T-helper 17 cell (primary cell): ENCODE measurements around the gene CSF1. TPM values are rescaled to one million over a fixed set of nuclear protein-coding genes. Genes with fewer than 3 reads are reported as not detected.
"Not testable (repeated sequence)": the region's sequence is repeated elsewhere in the genome, so short reads cannot be mapped to it uniquely, and the experiment has no call there.

Source experiments
- ATAC-seq: fragments of 150-1000 bp; cut with Tn5 transposase; 2 replicates; pipeline ENCODE4 v1.10.0; 2021; ENCODE audit warnings: mild to moderate bottlenecking, moderate library complexity
- DNase-seq, 3 donors: peaks; one replicate each; pipeline versions ENCODE4 v3.0.0 to v3.0.0-alpha.2; 2020 to 2021
- H3K9me3 ChIP-seq: one replicate; pipeline ENCODE4 v1.7.0; 2013; ENCODE audit warnings: low read length, mild to moderate bottlenecking; ENCODE audit not compliant: control insufficient read depth, poor library complexity, severe bottlenecking
- H3K27ac Mint-ChIP-seq: one replicate; pipeline ENCODE4 v1.8.0; 2022; ENCODE audit warnings: mild to moderate bottlenecking, moderate library complexity, mixed read lengths
- H3K27me3 Mint-ChIP-seq: one replicate; pipeline ENCODE4 v1.8.0; 2022; ENCODE audit warnings: mixed read lengths
- H3K36me3 Mint-ChIP-seq: one replicate; pipeline ENCODE4 v1.8.0; 2022; ENCODE audit warnings: low read depth, mixed read lengths
- H3K4me1 Mint-ChIP-seq: one replicate; pipeline ENCODE4 v1.8.0; 2022; ENCODE audit warnings: mild to moderate bottlenecking, mixed read lengths
- H3K4me3 Mint-ChIP-seq: one replicate; pipeline ENCODE4 v1.8.0; 2022; ENCODE audit warnings: mild to moderate bottlenecking, moderate library complexity, mixed read lengths
- total RNA-seq, 4 donors: library from RNA in 2 of 4; stranded (reverse) in 2 of 4; gene quantifications; one replicate each; pipeline ENCODE4 v1.2.3 and lab custom pipeline; 2022 to 2026

The CSF1 gene, protein sequence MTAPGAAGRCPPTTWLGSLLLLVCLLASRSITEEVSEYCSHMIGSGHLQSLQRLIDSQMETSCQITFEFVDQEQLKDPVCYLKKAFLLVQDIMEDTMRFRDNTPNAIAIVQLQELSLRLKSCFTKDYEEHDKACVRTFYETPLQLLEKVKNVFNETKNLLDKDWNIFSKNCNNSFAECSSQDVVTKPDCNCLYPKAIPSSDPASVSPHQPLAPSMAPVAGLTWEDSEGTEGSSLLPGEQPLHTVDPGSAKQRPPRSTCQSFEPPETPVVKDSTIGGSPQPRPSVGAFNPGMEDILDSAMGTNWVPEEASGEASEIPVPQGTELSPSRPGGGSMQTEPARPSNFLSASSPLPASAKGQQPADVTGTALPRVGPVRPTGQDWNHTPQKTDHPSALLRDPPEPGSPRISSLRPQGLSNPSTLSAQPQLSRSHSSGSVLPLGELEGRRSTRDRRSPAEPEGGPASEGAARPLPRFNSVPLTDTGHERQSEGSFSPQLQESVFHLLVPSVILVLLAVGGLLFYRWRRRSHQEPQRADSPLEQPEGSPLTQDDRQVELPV
- total RNA-seq (10 to 100 TPM; 15.4 to 20.3 TPM), total RNA-seq (lab: John Stamatoyannopoulos, UW) (10.1 to 22.2 reads per million in 2 donors)

DNA sequence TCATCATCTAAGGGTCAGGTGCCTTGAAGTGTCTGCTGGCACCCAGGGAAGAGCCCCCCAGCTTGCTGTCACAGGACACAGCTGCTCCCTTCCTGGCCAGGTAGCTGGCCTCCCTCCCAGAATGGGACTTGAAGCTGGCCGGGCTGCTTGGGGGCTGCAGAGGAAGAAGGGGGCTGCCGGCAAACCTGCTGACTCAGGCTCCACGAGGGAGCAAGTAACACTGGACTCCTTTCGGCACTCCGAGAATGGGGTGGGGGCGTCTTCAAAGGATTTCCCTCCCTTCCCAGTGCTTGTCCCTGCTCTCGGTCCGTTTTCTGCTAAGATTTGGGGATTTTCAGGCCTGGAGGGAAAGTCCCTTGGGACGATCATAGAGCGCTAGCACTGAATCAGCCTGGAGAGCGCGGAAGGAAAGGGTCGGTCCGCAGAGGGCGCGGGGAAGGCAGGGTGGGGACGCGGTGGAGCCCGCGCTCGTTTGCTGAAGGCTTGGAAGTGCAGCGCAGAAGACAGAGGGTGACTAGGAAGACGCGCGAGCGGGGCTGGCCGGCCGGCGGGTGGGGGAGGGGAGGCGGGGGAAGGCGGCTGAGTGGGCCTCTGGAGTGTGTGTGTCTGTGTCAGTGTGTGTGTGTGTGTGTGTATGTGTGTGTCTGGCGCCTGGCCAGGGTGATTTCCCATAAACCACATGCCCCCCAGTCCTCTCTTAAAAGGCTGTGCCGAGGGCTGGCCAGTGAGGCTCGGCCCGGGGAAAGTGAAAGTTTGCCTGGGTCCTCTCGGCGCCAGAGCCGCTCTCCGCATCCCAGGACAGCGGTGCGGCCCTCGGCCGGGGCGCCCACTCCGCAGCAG, at the start of gene CSF1:
Gene CSF1, plus strand, starts transcription at position 727 of the 840 bp plus-strand sequence. CDS start 175 bp downstream, outside the sequence.
- Mint-ChIP-seq H3K4me1 (peaks cover 67% of the 10 kb centered on the region), H3K4me3 (peak within 1 kb of the TSS; percentile 98), H3K27me3 (no peaks in the 10 kb centered on the region), H3K27ac (peak within 1 kb of the TSS; percentile 96), H3K36me3 (peaks cover 7% of the 10 kb centered on the region)
- peak; percentile 60 for ATAC-seq
- H3K9me3 ChIP-seq = no peaks in the 10 kb centered on the region
- peak; percentile 36 to 52 (median 38) for DNase-seq

DNA sequence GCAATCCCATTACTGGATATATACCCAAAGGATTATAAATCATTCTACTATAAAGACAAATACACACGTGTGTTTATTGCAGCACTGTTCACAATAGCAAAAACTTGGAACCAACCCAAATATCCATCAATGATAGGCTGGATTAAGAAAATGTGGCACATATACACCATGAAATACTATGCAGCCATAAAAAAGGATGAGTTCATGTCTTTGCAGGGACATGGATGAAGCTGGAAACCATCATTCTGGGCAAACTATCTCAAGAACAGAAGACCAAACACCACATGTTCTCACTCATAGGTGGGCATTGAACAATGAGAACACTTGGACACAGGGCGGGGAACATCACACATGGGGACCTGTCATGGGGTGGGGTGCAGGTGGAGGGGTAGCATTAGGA, 49.0 kb upstream of the CSF1 start:
- not testable (repeated sequence) for DNase-seq, H3K9me3 ChIP-seq, H3K36me3 Mint-ChIP-seq, H3K4me3 Mint-ChIP-seq, H3K4me1 Mint-ChIP-seq, ATAC-seq, H3K27me3 Mint-ChIP-seq, H3K27ac Mint-ChIP-seq

DNA sequence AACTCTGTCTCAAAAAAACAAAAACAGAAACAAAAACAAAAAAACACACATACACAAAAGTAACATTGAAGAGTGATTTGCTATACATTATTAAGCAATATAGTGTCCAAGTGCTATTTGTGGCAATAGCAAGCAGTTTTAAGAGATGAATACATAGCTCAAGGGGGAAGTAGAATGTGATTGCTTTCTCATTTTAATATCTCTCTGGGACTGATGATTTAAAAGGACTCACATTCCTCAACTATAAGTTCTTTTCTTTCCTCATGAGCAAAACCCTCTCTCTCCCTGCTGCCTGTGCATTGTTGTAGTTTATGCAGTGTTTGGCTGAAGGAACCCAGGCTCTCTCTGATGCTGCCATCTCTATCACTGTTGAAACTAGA, 47.0 kb upstream of the CSF1 start:
- DNase-seq = no peak
- no peaks in the 10 kb centered on the region for H3K9me3 ChIP-seq
- Mint-ChIP-seq H3K27ac (no peak overlapping the region), H3K4me1 (peaks cover 8% of the 10 kb centered on the region), H3K36me3 (no peaks in the 10 kb centered on the region), H3K27me3 (no peaks in the 10 kb centered on the region), H3K4me3 (no peak overlapping the region)
- no peak for ATAC-seq

DNA sequence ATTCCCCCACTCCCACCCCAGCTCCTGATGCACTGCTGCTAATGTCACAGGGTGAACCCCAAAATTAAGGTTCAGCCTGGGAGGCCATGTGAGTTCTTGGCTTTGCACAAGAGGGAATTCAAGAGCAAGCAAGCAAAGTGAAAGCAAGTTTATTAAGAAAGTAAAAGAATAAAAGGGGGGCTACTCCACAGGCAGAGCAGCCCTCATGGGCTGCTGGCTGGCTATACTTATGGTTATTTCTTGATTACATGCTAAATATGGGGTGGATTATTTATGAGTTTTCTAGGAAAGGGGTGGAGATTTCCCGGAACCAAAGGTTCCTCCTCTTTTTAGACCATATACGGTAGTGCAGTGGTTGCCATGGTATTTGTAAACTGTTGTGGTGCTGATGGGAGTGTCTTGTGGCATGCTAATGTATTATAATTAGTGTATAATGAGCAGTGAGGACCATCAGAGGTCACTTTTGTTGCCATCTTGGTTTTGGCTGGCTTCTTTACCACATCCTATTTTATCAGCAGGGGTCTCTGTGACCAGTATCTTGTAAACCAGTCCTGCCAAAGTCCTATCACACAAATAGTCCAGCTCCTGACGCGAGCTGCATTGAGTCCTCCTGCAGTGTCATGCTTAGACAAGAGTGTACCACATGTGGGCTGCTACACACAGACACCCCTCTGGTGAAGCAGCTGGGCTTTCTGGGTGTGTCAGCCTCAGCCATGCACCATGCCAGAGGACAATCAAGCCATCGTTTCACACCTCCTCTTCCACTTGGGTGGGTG, 46.4 kb upstream of the CSF1 start:
- H3K9me3 ChIP-seq = no peaks in the 10 kb centered on the region
- ATAC-seq = peak; percentile 64
- H3K4me1 Mint-ChIP-seq = peaks cover 8% of the 10 kb centered on the region
- no peak overlapping the region for H3K4me3 Mint-ChIP-seq
- H3K27me3 Mint-ChIP-seq = no peaks in the 10 kb centered on the region
- H3K27ac Mint-ChIP-seq = no peak overlapping the region
- no peak for DNase-seq
- no peaks in the 10 kb centered on the region for H3K36me3 Mint-ChIP-seq

DNA sequence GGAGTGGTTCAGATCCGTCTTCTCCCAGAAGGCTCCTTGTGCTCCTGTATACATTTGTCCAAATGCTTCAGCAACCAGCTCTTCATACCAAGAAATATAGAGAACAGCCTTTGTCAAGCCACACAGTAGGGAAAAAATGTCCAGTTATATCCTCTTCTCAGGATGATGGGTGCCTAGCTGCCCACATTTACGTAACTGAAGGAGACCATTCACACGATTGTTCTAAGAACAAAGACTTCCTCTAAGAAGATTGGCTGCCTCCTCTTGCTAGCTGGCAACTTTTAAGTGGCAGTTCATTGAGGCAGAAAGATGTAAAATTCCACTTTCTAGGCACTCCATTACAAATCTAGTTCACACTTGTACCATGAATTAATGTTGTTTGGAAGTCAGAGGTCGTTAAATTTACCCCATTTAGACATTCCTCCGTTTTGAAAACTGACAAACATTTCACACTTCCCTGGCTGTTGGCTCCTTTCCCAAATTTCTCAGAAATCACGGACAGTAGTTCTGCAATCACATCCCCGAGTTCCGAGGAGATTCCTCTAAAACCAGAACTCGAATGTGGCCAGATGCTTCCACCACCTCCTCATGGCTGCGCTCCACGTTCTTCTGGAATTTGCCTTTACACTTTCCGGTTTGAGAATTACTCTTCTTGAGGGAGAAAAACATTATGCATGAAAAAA, 45.6 kb upstream of the CSF1 start:
- no peak overlapping the region for H3K27ac Mint-ChIP-seq
- H3K4me3 Mint-ChIP-seq = no peak overlapping the region
- H3K27me3 Mint-ChIP-seq = no peaks in the 10 kb centered on the region
- DNase-seq (no peak), ATAC-seq (no peak)
- no peaks in the 10 kb centered on the region for H3K36me3 Mint-ChIP-seq
- no peaks in the 10 kb centered on the region for H3K9me3 ChIP-seq
- peaks cover 11% of the 10 kb centered on the region for H3K4me1 Mint-ChIP-seq

DNA sequence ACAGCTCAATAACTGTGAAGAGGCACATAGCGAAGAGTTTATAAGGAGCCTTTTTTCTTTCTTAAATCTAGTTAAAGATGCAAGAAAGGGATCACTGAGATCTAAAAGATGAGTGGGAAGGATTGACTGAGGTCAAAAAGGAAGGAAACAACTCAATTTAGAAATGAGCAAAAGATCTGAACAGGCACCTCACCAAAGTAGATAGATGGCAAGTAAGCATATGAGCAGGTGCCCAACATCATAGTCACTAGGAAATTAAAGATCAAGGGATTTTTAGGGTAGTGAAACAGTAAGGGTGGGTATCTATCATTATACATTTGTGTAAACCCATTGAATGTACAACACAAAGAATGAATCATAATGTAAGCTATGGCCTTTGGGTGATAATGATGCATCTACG, 44.6 kb upstream of the CSF1 start:
- no peak overlapping the region for H3K27ac Mint-ChIP-seq
- H3K27me3 Mint-ChIP-seq = no peaks in the 10 kb centered on the region
- H3K36me3 Mint-ChIP-seq = no peaks in the 10 kb centered on the region
- no peak overlapping the region for H3K4me3 Mint-ChIP-seq
- H3K4me1 Mint-ChIP-seq = peaks cover 10% of the 10 kb centered on the region
- DNase-seq (no peak), ATAC-seq (no peak)
- no peaks in the 10 kb centered on the region for H3K9me3 ChIP-seq

DNA sequence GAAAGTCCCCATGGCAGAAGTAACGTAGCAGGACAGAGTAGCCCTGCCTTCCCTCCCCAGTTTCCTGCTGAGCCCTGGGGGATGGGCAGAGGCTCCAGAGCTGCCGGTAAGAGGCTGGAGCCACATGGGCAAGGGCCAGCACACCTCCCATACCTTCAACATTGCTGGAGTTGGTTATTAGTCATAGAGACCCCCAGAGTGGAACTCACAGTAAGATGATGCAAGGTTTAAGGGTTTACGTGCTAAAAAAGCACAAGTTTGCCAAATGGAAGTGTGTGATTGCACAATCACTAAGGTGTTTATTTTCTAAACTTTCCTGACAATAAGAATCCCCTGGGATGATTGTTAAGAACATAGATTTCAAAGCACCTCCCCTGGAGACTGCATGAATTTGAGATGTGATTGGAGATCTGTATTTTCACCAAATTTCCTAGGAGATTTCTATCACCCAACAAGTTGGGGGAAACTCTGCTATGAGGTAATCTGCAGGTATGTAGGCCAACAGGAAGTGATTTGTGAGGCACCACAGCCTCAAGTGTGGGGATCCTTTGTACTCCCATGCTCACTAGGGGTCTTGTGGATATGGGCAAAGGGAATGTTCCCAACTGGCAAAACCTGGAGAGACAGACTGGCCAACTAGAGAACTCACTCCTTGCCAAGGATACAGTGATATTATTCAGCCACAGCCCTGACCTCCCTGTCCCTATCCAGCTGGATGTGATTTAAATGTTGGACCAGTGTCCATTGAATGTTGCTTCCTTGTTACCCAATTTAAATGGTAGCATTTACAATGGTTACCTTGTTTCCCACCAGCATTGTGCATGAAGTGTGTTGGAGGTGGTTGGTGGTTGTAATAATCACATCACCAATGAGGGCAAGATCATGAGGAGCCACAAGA, 37.1 kb upstream of the CSF1 start:
- ATAC-seq (peak; percentile 81), DNase-seq (no peak)
- Mint-ChIP-seq H3K27ac (peak overlapping the region; percentile 61), H3K27me3 (no peaks in the 10 kb centered on the region), H3K4me1 (peaks cover 26% of the 10 kb centered on the region), H3K4me3 (no peak overlapping the region), H3K36me3 (no peaks in the 10 kb centered on the region)
- H3K9me3 ChIP-seq = no peaks in the 10 kb centered on the region

DNA sequence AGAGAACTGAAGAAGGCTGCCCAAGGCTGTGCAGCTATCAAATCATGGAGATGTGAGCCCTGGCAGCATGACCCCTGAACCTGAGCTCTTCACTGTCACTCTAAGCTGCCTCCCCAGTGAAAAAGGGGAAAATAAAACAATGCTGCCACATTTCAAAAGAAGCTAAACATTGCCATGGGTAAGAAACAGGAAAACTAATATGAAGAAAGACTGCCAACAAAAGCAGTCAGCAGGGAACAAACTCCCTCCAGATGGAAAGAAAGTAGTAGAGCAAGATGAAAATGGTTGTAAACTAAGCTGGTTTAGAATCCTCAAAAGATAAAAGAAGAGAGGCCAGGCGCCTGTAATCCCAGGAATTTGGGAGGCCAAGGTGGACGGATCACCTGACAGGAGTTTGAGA, 36.2 kb upstream of the CSF1 start:
- peaks cover 26% of the 10 kb centered on the region for H3K4me1 Mint-ChIP-seq
- H3K9me3 ChIP-seq = no peaks in the 10 kb centered on the region
- no peaks in the 10 kb centered on the region for H3K36me3 Mint-ChIP-seq
- ATAC-seq (no peak), DNase-seq (no peak)
- H3K27me3 Mint-ChIP-seq = no peaks in the 10 kb centered on the region
- no peak overlapping the region for H3K4me3 Mint-ChIP-seq
- H3K27ac Mint-ChIP-seq = no peak overlapping the region

DNA sequence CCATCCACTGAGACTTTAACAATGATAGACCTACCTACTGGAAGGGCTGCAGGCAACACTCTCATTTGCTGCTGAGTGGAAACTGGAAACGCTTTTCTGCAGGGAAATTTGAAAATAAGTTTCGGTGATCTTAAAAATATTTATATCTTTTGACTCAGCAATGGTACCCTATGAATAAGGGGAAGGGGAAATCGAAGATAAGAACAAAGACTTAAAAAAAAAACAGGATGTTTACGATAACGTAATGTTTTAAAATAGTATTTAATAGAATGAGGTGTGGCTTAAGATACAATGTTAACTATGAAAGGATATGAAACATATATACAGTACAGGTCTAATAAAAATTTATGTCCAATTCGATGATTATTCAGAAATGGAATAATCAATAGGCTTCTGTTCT, 34.8 kb upstream of the CSF1 start:
- Mint-ChIP-seq H3K36me3 (no peaks in the 10 kb centered on the region), H3K4me3 (no peak overlapping the region), H3K27me3 (no peaks in the 10 kb centered on the region), H3K27ac (no peak overlapping the region), H3K4me1 (peaks cover 25% of the 10 kb centered on the region)
- no peak for ATAC-seq
- no peaks in the 10 kb centered on the region for H3K9me3 ChIP-seq
- DNase-seq = no peak

DNA sequence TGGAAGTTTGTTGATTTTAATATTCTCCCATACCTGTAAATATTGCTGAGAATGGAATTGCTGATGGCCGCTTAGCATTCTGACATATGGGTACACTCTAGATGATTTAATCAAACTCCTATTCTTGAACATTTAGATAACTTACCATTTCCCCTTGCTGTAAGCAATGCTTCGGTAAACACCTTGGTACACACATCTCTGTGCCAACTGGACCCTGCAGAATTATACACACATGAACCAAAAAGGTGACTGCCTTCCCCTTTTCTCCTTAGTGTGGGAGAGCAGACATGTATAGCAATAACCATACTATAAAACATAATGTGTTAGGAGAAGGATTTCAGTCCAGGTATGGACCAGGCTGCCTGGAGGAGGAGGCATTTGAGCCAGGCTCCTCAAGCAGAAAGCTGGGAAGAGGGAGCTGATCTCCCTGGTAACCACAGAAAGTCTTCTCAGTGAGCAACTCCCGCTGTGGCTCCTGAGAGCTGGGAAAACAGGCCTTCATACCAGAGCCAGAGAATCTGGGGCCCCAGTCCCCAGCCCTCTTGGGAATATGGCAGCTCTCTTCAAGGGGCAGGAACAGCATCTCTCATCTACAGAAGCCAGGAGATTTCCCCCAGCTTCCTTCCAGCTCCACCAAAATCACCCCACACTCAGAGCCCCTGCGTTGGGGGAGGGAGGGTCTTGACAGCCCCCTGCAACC, 33.9 kb upstream of the CSF1 start:
- no peaks in the 10 kb centered on the region for H3K9me3 ChIP-seq
- Mint-ChIP-seq H3K36me3 (no peaks in the 10 kb centered on the region), H3K27me3 (no peaks in the 10 kb centered on the region), H3K27ac (no peak overlapping the region), H3K4me3 (no peak overlapping the region), H3K4me1 (peaks cover 25% of the 10 kb centered on the region)
- DNase-seq = no peak
- no peak for ATAC-seq

DNA sequence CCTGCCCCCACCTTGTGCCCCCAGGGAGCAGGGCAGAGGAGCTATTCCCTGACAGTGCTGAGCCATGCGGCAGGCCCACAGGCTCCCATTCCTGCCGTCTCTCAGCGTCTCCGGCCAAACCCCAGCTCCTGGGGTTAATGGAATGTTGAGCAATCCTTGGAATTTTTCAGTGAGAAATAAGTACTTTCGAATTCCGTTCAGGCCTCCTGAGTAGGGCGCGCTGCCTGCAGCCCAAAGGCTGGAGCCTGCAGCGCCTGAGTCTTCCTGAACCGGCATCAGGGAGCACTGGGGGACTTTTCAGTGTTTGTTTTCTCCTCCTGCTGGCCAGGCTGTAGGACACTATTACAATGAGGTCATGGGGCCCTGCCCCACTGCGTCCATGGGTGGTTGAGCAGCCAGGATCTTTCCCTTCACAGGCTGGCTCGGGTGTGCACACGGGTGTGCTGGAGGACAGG, 33.3 kb upstream of the CSF1 start:
- no peaks in the 10 kb centered on the region for H3K27me3 Mint-ChIP-seq
- DNase-seq (no peak), ATAC-seq (no peak)
- no peak overlapping the region for H3K4me3 Mint-ChIP-seq
- H3K9me3 ChIP-seq = no peaks in the 10 kb centered on the region
- H3K4me1 Mint-ChIP-seq = peaks cover 25% of the 10 kb centered on the region
- no peaks in the 10 kb centered on the region for H3K36me3 Mint-ChIP-seq
- no peak overlapping the region for H3K27ac Mint-ChIP-seq
